Central memory CD4-positive, alpha-beta T cell (primary cell): Measurements from ENCODE around the gene ARHGEF11.

Source experiments
- DNase-seq: peaks from one replicate; pipeline ENCODE4 v3.0.0; 2022

The ARHGEF11 gene

GRCh38 chr1:156947818-156948525 is 97.6 kb downstream of the ARHGEF11 start:
- DNase-seq = no peak

GRCh38 chr1:156947127-156947526 is 98.4 kb downstream of the ARHGEF11 start:
- DNase-seq = no peak

- no peak for DNase-seq
These were observed 99.5 kb downstream of the ARHGEF11 start for GRCh38 chr1:156945881-156946661.

DNA sequence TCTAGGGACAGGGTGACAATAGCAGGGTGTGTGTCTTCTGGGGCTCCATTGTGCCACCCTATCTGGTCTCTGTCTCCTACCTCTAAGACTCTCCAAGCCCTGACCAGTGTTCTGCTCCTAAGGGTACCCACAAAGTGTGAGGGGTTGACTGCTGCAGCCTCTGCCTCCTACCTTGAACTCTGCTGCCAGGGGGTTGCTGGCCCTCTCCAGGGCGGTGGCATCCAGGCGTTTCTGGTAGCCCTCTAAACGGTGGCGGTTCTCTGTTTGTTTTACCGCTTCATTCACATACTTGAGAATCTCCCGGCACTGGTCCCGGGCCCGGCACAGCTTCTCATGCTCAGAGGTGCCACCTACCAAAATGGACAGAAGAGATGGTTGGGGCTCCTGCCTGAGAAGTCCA is 100.7 kb downstream of the ARHGEF11 start:
- DNase-seq = no peak

DNA sequence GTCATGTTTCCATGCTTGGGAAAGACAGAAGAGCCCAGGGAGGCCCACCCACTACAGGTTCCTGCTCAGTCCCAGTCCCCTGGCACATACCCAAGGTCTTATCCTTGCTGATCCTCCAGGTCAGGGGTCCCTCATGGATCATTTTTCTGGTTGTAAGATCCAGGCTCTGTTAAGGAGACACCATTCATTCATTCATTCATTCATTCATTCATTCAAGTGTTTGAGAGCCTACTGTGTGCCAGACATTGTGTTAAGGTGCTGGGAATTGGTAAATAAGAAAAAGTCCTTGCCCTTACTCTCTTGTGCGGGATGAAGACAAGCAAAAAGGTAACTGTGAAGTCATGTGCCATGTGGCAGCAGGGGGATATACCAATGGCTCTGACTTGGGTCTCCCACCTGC is 101.3 kb downstream of the ARHGEF11 start:
- DNase-seq = no peak

- no peak for DNase-seq
These were observed 101.8 kb downstream of the ARHGEF11 start for GRCh38 chr1:156943756-156944155.

DNA sequence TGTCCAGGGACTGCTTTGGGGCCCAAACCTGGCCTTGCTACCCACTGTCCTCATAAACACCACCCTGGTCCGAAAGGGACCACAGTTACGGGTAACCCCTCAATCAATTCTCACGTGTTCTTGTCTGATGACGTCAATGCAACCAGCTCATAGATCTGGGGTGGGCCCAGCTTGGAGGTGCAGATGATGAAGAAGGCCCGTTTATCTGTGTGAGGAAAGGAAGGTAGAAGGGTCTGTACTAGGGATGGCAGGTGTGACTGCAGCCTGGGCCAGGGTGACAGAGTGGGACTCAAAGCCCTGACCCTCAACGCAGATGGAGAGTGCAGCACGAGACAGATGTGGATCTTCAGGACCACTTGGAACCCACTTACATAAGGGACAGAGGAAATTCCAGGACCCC is 103.0 kb downstream of the ARHGEF11 start:
- DNase-seq = no peak

- no peak for DNase-seq
These were observed 103.4 kb downstream of the ARHGEF11 start for GRCh38 chr1:156942176-156942575.

DNA sequence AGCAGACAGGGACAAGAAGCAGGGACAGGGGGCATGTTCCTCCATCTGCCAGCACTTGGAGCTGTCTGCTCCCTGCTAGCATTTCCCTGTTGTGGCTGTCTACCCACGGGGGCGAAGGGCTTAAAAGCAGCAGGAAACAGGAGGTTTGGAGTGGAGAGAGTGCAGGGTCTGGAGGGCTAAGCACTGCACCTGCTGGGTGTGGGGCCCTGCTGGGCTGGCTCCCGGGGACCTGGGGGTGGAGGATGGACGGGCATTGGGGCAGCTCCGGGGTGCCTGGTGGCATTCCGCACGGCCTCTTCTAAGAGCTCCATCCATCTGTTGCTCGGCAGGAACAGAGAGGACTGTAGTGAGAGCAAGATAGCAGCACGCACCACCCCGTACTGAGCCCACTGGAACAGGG is 103.9 kb downstream of the ARHGEF11 start:
- DNase-seq = no peak

- no peak for DNase-seq
These were observed 105.7 kb downstream of the ARHGEF11 start for GRCh38 chr1:156939786-156940334.

DNA sequence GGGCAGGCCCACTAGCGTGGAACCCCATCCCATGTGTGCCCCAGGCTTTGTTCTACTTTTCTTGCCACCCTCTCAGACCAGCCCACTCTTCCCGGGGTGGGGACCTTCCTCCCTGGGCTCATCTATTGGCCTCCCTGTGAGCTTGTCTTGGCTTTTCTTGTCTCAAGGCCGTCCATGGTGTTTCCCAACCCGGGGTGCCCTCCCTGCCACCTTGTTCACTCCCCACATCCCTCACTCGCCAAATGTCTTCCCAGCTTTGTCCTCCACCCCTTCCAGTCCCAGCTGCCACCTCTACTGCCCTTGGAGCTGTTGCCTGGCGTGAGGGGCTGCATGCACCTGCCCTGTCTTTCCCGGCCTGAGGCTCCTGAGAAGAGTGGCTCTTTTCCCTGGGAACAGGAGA is 106.7 kb downstream of the ARHGEF11 start:
- no peak for DNase-seq

DNA sequence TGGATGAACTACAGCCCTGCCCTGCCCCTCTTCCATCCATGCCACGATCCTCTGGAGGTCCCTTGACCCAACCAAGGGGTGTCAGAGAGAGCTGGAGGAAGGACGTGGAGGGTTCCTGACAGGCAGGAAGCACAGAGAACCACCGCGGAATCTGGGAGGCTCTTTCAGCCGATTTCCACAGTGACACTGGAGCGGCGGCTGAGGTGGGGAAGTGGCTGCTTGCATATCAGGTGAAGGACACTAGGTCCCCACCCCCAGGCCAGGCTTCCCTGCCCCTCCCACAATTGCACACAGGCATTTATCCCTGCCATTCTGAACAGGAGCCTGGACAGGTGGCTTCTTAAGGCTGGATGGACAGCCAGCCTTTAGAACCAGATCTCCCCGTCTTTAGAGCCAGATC is 107.7 kb downstream of the ARHGEF11 start:
- DNase-seq = no peak

DNA sequence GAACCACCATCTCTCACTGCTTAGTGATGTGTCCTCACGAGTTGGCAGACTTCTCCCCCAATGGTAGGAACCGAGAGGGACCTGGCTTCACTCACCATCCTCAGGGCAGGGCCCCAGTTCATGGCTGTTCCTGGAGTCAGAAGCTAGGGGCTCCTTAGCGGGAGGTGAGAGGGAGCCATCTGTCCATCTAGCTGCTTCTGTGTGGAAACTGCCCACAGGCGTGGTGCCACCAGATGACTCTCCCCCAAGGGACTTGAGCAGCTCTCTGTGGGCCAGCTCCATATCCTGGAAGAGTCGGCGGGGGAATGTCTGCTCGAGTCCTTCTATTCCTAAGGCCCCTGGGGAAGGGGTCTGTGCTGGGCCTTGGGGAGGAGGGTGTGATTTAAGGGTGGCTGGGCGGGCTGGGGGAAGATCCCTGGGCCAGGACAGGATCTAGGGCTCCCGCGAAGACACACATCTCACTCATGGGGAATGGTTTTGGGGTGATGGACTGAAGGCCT is 108.8 kb downstream of the ARHGEF11 start:
- no peak for DNase-seq

DNA sequence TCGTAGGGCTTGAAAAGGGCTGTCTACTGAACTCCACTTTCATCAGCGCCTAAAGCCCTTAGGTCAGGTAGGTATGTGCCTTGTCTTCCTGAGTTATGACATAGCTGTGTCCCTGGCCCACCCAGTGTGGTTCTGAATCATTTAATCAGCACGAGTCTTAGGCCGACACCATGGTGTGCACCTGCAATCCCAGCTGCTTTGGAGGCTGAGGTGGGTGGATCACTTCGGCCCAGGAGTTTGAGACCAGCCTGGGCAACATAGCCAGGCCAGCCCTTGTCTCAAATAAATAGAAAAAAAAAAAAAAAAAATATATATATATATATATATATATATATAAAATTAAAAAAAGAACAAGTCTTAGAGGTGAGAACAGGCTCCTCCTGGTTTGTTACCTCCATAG is 109.4 kb downstream of the ARHGEF11 start:
- DNase-seq = no peak

- no peak for DNase-seq
These were observed 109.9 kb downstream of the ARHGEF11 start for GRCh38 chr1:156935505-156936128.

DNA sequence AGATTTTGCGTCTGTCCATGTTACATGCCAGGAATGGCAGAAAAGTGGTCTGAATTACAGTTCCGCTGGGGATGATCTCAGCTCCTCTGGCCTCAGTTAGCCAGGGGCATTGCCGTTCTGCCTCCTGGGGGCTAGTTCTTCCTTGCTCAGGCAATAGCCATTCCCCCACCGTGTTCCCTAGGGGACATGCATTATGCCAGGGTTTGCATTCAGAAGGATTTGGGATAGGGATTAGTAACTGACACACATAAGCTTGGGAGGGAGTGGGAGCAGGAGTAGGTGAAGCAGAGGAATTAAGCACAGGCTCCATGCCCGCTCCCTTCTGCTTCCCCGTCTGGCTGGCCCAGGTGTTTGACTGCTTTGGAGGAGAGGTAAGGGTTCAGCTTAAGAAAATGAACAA is 112.4 kb downstream of the ARHGEF11 start:
- DNase-seq = no peak

DNA sequence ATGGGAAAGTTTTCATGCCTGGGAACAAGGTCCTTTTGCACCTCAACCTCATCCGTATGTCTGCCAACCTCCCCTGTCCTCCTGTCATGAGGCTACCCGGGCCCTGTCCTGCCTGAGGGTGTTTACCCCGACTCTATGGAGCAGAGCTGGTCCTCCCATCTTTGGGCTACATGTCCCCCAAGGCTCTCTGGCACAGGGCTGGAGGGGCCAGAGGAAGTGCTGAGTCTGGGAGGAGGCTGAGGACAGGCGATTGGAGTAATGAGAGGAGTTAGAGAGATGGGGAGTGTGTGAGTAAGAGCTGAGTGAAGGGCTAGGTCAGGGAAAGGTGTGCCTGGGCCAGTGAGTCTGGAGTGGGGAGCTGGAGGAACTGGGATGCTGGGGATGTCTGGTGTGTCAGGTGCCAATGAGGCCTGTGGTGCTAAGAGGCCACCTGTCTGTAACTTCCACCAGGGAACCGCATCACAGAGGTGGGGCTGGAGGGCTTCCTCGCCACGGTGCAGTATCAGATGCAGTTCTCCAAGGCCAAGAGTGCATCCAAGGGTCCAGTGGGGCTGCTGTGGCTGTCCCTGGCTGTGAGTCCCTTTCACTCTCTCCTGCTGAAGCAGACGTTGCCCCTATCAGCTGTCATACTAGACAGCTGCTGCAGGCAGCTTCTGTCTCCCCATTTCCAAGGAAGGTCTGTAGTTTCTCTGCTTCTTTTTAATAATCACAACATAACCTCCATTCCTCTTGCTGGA is 113.4 kb downstream of the ARHGEF11 start:
- DNase-seq = no peak

GRCh38 chr1:156931211-156931952 is 114.2 kb downstream of the ARHGEF11 start:
- no peak for DNase-seq

DNA sequence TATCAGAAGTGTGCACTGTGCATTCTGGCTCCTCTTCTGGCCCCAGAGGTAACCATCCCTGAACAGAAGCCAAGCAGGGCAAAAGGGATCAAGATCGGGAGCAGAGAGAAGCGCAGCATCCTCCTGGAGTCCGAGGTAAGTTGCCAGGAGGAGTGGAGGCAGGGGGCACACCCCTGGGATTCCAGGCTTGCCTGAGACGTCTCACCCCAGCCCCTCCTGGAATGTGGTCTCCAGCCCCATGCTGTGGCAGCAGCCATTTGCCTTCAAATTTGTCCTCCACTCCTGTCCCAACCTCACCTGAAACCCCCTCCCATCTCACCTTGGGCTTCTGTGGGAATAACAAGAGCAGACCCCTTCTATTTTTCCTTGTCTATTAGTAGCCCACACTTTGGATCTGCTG is 115.1 kb downstream of the ARHGEF11 start:
- DNase-seq = no peak

DNA sequence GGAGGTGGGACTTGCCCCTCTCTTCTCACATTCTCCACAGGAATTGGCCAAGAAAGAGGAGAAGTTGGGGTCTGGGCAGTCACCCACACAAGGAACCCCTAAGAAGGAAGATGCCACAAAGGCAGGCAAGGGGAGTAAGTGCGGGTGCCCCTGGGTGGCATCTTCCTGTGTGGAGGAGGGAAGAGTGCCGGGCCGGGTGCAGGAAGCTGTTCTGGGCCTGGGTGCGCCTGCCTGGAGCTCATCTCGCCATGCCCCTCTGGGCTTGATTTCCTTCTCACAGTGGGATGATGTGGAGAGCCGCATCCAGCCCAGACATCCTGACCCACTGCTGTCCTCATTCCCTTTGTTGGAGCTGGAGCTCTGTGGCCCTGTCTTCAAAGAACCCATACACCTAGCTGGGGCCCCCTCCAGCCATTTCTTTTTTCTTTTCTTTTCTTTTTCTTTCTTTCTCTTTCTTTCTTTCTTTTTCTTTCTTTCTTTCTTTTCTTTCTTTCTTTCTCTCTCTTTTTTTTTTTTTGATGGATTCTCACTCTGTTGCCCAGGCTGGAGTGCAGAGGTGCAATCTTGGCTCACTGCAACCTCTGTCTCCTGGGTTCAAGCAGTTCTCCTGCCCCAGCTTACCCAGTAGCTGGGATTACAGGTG is 115.8 kb downstream of the ARHGEF11 start:
- no peak for DNase-seq

DNA sequence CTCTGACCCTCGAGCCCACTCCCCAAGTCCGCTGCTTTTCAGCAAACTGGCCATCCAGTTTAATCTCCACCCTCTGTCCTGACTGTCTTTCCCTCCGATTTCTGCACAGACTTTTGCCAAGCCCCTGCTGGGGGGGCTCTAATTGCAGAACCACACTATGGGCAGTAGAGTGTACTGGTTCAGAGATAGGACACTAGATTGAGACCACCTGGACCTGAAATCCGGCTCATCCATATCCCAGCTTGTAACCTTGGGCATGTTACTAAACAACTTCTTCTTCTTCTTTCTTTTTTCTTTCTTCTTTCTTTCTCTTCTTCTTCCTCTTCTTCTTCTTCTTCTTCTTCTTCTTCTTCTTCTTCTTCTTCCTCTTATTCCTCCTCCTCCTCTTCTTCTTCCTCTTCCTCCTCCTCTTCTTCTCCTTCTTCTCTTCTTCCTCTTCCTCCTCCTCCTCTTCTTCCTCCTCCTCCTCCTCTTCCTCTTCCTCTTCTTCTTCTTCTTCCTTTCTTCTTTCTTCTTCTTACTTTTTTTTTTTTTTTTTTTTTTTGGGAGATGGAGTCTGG is 117.4 kb downstream of the ARHGEF11 start:
- DNase-seq = no peak
